Stomach (tissue), 4 donors: ENCODE results near the gene RSPH6A.

Source experiments
- POLR2A ChIP-seq, 4 donors: fragments of 450-650 bp; IDR thresholded peaks; one replicate each; pipeline ENCODE4 v1.6.1; 2016; ENCODE audit warnings: antibody characterized with exemption in 4 of 4, control low read depth in 2 of 4, mild to moderate bottlenecking in 1 of 4, moderate library complexity in 1 of 4
- POLR2AphosphoS5 ChIP-seq, 3 donors: sonication (generic); formaldehyde crosslinking; IDR thresholded peaks; one replicate each; pipeline ENCODE4 v1.6.1; 2016; ENCODE audit warnings: antibody characterized with exemption in 3 of 3
- TF ChIP-seq, protein P1 (sequence below), 7 experiments: fragments of 450-650 bp in 4 of 7; fragments of 200-600 bp in 3 of 7; sonication (generic) in 3 of 7; IDR thresholded peaks; one replicate each; pipeline ENCODE4 v1.5.1; 2016 to 2019; ENCODE audit warnings: antibody characterized with exemption in 7 of 7, control low read depth in 2 of 7, mild to moderate bottlenecking in 1 of 7

DNA sequence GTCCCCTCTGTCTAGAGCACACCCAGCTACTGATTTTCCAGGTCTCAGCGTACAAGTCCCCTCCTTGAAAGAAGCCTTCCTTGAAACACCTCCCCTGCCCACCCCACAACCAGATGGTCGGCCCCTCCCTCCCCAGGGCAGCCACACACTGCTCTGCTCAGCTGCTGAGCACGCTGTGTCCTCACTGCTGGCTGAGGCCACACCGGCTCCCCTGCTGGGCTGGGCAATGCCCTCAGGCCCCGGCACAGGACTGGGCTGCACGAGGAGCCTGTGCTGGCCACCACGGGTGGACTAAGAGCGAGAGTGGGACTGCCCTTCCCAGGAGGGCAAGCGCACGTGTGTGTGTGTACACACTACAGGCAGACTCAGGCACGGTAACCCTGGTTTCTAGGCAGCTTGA is 11.8 kb upstream of the RSPH6A start:
- TF ChIP-seq POLR2A (IDR thresholded peaks at IDR 0.05) (no peak), POLR2AphosphoS5 (IDR thresholded peaks at IDR 0.05) (no peak)
- TF ChIP-seq, protein P1, sequence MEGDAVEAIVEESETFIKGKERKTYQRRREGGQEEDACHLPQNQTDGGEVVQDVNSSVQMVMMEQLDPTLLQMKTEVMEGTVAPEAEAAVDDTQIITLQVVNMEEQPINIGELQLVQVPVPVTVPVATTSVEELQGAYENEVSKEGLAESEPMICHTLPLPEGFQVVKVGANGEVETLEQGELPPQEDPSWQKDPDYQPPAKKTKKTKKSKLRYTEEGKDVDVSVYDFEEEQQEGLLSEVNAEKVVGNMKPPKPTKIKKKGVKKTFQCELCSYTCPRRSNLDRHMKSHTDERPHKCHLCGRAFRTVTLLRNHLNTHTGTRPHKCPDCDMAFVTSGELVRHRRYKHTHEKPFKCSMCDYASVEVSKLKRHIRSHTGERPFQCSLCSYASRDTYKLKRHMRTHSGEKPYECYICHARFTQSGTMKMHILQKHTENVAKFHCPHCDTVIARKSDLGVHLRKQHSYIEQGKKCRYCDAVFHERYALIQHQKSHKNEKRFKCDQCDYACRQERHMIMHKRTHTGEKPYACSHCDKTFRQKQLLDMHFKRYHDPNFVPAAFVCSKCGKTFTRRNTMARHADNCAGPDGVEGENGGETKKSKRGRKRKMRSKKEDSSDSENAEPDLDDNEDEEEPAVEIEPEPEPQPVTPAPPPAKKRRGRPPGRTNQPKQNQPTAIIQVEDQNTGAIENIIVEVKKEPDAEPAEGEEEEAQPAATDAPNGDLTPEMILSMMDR (IDR thresholded peaks at IDR 0.05) = no peak
